HG03342 (cell line): Measurements from ENCODE around the gene SLC16A3.

Experiments used
- ATAC-seq: cut with Tn5 transposase; IDR thresholded peaks from one replicate; pipeline ENCODE4 v1.9.1; 2021; ENCODE audit warnings: mild to moderate bottlenecking, moderate library complexity; ENCODE audit not compliant: unreplicated experiment

The SLC16A3 gene

GRCh38 chr17:82235056-82235774, 6.4 kb downstream of the SLC16A3 start:
- no peak for ATAC-seq

DNA sequence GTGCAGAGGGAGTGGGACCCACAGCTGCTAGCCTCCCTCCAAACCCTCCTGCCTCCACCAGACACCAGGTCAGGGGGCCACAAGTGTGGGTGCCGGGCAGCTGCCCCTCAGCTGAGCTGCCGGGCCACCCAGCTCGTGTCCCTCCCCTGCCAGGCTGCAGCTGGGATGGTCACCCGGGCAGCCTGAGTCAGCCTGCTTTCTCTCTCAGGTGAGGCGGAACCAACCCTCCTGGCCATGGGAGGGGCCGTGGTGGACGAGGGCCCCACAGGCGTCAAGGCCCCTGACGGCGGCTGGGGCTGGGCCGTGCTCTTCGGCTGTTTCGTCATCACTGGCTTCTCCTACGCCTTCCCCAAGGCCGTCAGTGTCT, 6.9 kb downstream of the SLC16A3 start:
- no peak for ATAC-seq

DNA sequence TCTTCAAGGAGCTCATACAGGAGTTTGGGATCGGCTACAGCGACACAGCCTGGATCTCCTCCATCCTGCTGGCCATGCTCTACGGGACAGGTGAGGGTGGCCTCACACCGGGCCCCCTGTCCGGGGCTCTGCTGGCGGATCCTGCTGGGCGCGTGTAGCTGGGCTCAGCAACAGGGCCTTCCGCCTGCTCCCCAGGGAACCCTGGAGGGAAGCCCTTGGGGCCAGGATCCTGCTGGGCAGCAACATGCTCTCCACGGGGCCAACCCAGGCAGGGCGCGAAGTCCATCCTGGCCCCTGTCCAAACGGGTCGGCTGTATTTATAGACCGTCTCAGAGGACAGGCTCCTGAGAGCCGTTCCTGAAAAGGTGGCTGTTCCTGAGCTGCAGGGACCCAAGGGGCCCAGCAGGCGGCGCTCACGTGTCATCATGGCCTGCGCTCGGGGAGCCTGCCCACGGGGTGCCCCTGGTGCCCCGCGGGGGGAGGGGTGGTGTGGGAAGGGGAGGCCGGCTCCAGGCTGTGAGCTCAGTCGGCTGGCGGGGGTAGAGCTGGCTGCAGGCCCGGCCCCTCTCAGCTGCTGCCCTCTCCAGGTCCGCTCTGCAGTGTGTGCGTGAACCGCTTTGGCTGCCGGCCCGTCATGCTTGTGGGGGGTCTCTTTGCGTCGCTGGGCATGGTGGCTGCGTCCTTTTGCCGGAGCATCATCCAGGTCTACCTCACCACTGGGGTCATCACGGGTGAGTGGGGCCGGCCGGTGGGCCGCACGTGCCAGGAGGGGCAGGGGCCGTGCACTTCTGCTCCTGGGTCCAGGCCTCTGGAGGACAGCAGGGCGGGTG, 7.5 kb downstream of the SLC16A3 start:
- no peak for ATAC-seq

GRCh38 chr17:82237083-82237745, 8.4 kb downstream of the SLC16A3 start:
- ATAC-seq = no peak

- no peak for ATAC-seq
These were observed 9.1 kb downstream of the SLC16A3 start for GRCh38 chr17:82237746-82238471.

DNA sequence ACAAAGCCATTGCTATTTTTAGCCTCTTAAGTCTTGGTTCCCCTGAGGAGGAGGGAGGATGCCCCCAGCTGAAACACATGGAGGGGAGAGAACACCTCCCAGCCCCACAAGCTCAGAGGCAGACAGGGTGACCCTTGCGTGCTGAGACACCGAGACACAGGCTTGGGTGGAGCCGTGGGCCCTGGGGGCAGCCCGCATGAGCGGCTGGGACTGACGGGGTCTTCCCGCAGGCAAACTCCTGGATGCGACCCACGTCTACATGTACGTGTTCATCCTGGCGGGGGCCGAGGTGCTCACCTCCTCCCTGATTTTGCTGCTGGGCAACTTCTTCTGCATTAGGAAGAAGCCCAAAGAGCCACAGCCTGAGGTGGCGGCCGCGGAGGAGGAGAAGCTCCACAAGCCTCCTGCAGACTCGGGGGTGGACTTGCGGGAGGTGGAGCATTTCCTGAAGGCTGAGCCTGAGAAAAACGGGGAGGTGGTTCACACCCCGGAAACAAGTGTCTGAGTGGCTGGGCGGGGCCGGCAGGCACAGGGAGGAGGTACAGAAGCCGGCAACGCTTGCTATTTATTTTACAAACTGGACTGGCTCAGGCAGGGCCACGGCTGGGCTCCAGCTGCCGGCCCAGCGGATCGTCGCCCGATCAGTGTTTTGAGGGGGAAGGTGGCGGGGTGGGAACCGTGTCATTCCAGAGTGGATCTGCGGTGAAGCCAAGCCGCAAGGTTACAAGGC, 9.8 kb downstream of the SLC16A3 start:
- ATAC-seq = no peak

- no peak for ATAC-seq
These were observed 10.6 kb downstream of the SLC16A3 start for GRCh38 chr17:82239401-82239925.

GRCh38 chr17:82239926-82240505, 11.2 kb downstream of the SLC16A3 start:
- ATAC-seq = no peak

GRCh38 chr17:82240506-82241182, 11.8 kb downstream of the SLC16A3 start:
- no peak for ATAC-seq

DNA sequence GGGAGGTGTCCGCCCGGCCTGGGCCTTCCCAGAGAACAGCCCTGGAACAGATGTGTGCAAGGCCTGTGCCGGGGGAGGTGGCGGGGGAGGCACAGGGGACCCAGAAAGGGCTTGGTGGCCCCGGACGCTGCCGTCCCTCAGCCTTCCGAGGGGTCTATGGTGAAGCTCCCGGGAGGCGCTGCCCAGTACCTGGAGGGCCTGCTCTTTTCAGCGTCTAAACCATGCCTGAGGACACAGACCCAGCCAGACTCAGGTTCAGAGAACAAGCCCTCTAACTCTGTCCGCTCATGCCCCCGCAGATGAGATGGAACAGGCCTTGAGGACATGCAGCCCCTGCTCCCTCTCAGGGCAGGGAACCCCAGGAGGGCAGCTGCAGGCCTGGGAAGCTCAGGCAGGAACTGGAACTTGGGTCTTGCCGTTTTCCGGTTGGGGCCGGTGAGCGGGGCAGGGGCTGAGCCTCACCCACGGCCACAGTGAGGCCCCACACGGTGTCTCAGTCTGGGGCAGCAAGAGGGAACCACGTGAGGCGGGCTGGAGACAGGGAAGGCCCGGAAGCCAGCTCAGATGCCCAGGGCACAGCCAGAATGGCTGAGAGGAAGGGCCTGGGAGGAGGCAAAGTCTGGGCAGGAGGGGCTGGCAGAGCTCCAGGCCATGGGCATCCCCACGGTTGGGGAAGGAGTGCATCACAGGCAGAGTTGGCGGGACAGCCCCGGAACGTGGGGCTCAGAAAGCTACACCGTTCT, 12.5 kb downstream of the SLC16A3 start:
- no peak for ATAC-seq

GRCh38 chr17:82241926-82242697, 13.3 kb downstream of the SLC16A3 start:
- ATAC-seq = no peak

DNA sequence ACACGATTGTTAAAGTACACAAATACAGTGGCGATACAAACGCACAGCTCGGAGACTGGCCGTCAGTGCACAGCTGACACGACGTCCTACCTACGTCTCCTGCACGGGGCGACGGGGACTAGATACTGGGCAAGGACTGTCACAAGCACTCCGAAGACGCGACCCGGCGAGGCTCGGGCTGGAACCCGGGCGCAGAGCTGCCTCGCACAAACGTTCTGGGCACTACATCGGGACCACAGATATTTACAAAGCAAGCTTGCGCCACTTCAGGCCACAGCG, 13.8 kb downstream of the SLC16A3 start:
- ATAC-seq = no peak

DNA sequence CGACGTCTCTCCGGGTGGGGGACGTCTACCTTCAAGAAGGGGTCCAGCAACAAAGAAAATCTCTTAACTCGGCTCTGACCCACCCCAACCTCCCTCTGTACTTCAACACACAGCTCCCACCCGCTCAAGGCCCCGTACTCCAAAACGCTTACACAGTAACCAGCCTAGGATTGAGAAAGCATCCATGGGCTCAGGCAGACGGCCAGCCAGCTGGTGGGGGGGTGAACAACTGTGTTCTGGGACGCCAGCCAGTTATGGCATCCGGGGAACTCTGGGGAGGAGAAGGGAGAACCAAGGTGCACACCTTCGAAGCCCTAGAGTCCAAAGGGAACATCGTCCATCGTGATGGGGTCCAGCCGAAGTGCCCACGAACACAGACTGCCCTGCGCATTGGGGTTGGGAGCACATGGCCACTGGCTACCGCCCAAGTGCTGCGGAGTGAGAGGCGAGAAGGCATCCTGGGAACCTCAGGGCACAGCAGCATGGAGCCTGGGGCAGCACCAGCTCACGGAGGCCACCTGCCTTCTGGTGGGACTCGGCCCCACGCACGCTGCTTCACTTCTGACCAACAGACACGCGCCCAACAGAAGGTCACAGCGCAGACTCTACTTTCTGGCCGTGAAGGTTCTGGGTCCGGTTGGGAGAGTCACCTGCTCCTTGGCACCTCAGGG, 14.3 kb downstream of the SLC16A3 start:
- ATAC-seq = no peak

DNA sequence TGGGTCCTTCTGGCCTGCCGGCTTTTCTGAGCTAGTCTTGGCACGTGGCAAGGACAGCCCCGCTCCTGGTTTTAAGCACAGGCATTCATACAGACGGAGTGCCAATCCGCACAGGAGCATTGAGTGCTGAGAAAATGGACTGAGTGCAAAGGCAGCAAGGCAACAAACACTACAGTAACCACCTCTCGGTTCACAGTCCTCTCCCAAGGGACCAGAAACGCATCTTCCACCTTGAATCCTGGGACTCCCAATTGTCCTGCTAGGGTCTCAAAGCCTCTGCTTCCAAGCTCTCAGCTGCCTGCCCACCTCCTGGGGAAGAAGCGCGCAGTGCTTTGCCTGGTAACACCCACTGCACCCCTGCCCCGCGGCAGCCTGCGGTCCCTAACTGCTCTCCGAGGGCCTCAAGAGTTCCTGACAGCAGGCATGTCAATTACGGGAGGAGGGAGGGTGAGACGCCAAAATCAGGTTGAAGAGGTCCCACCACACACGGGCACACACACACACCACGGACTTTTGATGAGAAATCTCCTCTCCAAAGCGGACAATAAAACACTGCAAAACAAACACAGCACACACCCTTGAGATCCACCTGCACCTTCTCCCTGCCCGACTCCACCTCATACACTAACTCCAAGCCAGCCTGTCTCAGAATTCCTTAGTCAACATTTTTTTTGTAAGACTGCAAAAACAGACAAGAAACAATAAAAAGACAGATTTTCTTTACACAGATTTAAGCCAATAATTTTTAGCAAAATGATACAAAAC, 15.0 kb downstream of the SLC16A3 start:
- ATAC-seq = no peak

GRCh38 chr17:82244413-82245133, 15.7 kb downstream of the SLC16A3 start:
- ATAC-seq = no peak
